Adrenal gland (tissue), 5 donors: ENCODE results near the gene FHOD3.

ENCODE experiments used
- CTCF ChIP-seq, 6 experiments: fragments of 450-650 bp in 4 of 6; fragments of 200-600 bp in 2 of 6; sonication (generic) in 1 of 6; IDR thresholded peaks; 1 replicate in 5 of 6; 2 replicates in 1 of 6; pipeline versions ENCODE4 v1.5.1 to v1.8.0; 2016 to 2021; ENCODE audit warnings: antibody characterized with exemption in 6 of 6, mild to moderate bottlenecking in 2 of 6, moderate library complexity in 1 of 6
- POLR2A ChIP-seq, 2 donors: fragments of 450-650 bp; IDR thresholded peaks; one replicate each; pipeline ENCODE4 v1.6.1; 2017; ENCODE audit warnings: antibody characterized with exemption in 2 of 2, mild to moderate bottlenecking in 2 of 2, moderate library complexity in 1 of 2
- donor health status: DM: no; HTN: no; CAD: no.

- TF ChIP-seq POLR2A (IDR thresholded peaks at IDR 0.05) = no peak
- no peak for TF ChIP-seq CTCF (IDR thresholded peaks at IDR 0.05)
Observed at GRCh38 chr18:36382854-36383253, 85.3 kb downstream of the FHOD3 start.
